ENCODE data around the gene CDK14. TPM values are rescaled to one million over a fixed set of nuclear protein-coding genes. Genes with fewer than 3 reads are reported as not detected.

The CDK14 gene
- polyA plus RNA-seq, 1 donor from 2014 or later = 25.1 TPM

GRCh38 chr7:90706072-90706716 lies 110.1 kb downstream of the CDK14 start:
- H3K79me2 ChIP-seq (replicated peaks; ENCODE audit: insufficient read depth, low read length) = no peaks in the 10 kb centered on the region
- H3F3A ChIP-seq (ENCODE audit: insufficient read depth, low read length, poor library complexity, severe bottlenecking) = no peaks in the 10 kb centered on the region
- no peak overlapping the region for H3K9ac ChIP-seq (ENCODE audit: low read length)
- H3K4me2 ChIP-seq (ENCODE audit: low read length) = no peak overlapping the region
- H3K4me3 ChIP-seq (ENCODE audit: low read length) = no peak overlapping the region
- TF ChIP-seq CTCF (IDR thresholded peaks at IDR 0.05; ENCODE audit: poor library complexity, severe bottlenecking) (no peak), EZH2 (IDR thresholded peaks at IDR 0.05; ENCODE audit: borderline replicate concordance, insufficient read depth, low read length, poor library complexity, severe bottlenecking) (no peak), MXI1 (conservative IDR thresholded peaks at IDR 0.05; ENCODE audit: poor library complexity, severe bottlenecking) (no peak), SMC3 (conservative IDR thresholded peaks at IDR 0.05; ENCODE audit: poor library complexity) (no peak)
- H3K27ac ChIP-seq (ENCODE audit: low read length) = no peak overlapping the region
- no peaks in the 10 kb centered on the region for H4K20me1 ChIP-seq (ENCODE audit: insufficient read depth)
- H3K9me3 ChIP-seq (ENCODE audit: low read length) = no peaks in the 10 kb centered on the region
- H3K9me2 ChIP-seq (ENCODE audit: insufficient read depth, low read length) = no peaks in the 10 kb centered on the region
- H3K36me3 ChIP-seq (ENCODE audit: insufficient read depth, low read length) = no peaks in the 10 kb centered on the region
- H2AFZ ChIP-seq (ENCODE audit: low read depth, low read length) = no peak overlapping the region
- H3K27me3 ChIP-seq (ENCODE audit: insufficient read depth, low read depth, low read length) = no peaks in the 10 kb centered on the region

- no peaks in the 10 kb centered on the region for H3K27me3 ChIP-seq (ENCODE audit: insufficient read depth, low read depth, low read length)
- TF ChIP-seq, protein P1, sequence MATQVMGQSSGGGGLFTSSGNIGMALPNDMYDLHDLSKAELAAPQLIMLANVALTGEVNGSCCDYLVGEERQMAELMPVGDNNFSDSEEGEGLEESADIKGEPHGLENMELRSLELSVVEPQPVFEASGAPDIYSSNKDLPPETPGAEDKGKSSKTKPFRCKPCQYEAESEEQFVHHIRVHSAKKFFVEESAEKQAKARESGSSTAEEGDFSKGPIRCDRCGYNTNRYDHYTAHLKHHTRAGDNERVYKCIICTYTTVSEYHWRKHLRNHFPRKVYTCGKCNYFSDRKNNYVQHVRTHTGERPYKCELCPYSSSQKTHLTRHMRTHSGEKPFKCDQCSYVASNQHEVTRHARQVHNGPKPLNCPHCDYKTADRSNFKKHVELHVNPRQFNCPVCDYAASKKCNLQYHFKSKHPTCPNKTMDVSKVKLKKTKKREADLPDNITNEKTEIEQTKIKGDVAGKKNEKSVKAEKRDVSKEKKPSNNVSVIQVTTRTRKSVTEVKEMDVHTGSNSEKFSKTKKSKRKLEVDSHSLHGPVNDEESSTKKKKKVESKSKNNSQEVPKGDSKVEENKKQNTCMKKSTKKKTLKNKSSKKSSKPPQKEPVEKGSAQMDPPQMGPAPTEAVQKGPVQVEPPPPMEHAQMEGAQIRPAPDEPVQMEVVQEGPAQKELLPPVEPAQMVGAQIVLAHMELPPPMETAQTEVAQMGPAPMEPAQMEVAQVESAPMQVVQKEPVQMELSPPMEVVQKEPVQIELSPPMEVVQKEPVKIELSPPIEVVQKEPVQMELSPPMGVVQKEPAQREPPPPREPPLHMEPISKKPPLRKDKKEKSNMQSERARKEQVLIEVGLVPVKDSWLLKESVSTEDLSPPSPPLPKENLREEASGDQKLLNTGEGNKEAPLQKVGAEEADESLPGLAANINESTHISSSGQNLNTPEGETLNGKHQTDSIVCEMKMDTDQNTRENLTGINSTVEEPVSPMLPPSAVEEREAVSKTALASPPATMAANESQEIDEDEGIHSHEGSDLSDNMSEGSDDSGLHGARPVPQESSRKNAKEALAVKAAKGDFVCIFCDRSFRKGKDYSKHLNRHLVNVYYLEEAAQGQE (IDR thresholded peaks at IDR 0.05; ENCODE audit: borderline replicate concordance) = no peak
- TF ChIP-seq SMC3 (conservative IDR thresholded peaks at IDR 0.05; ENCODE audit: poor library complexity) = no peak
- no peak for TF ChIP-seq EP300 (conservative IDR thresholded peaks at IDR 0.05; ENCODE audit: poor library complexity, severe bottlenecking)
- TF ChIP-seq MXI1 (conservative IDR thresholded peaks at IDR 0.05; ENCODE audit: poor library complexity, severe bottlenecking) = no peak
- TF ChIP-seq POLR2AphosphoS5 (IDR thresholded peaks at IDR 0.05) = no peak
- TF ChIP-seq TAF1 (IDR thresholded peaks at IDR 0.05; ENCODE audit: low read depth) = no peak
- TF ChIP-seq RAD21 (conservative IDR thresholded peaks at IDR 0.05) = peak; percentile 48
- peak; percentile 60 for TF ChIP-seq CTCF (IDR thresholded peaks at IDR 0.05; ENCODE audit: poor library complexity, severe bottlenecking)
- TF ChIP-seq EZH2 (IDR thresholded peaks at IDR 0.05; ENCODE audit: borderline replicate concordance, insufficient read depth, low read length, poor library complexity, severe bottlenecking) = no peak
- peak overlapping the region; percentile 54 for H3K4me3 ChIP-seq (ENCODE audit: low read length)
- no peaks in the 10 kb centered on the region for H3K36me3 ChIP-seq (ENCODE audit: insufficient read depth, low read length)
- H3F3A ChIP-seq (ENCODE audit: insufficient read depth, low read length, poor library complexity, severe bottlenecking) = no peaks in the 10 kb centered on the region
- no peak overlapping the region for H2AFZ ChIP-seq (ENCODE audit: low read depth, low read length)
- H3K79me2 ChIP-seq (replicated peaks; ENCODE audit: insufficient read depth, low read length) = no peaks in the 10 kb centered on the region
- H3K4me2 ChIP-seq (ENCODE audit: low read length) = peak overlapping the region; percentile 48
- no peak overlapping the region for H3K9ac ChIP-seq (ENCODE audit: low read length)
- peak overlapping the region; percentile 29 for H3K27ac ChIP-seq (ENCODE audit: low read length)
- no peaks in the 10 kb centered on the region for H4K20me1 ChIP-seq (ENCODE audit: insufficient read depth)
- H3K9me2 ChIP-seq (ENCODE audit: insufficient read depth, low read length) = no peaks in the 10 kb centered on the region
- no peaks in the 10 kb centered on the region for H3K9me3 ChIP-seq (ENCODE audit: low read length)
Measured at GRCh38 chr7:90708841-90709317, 112.8 kb downstream of the CDK14 start.
